NCI-H146 treated with DMSO at 0.1 percent for 48 hours (cell line): Measurements from ENCODE around the gene MAPKAPK3.

Experiments
- DNase-seq: peaks from one replicate; lab custom pipeline; 2025; ENCODE audit not compliant: unreplicated experiment; lab: John Stamatoyannopoulos, UW

The MAPKAPK3 gene

GRCh38 chr3:50617096-50617791 is at the start of gene MAPKAPK3:
Gene MAPKAPK3 (plus strand): TSS chr3:50617151. CDS start chr3:50617566, 415 bp downstream.
- peak; percentile 43 for DNase-seq

DNA sequence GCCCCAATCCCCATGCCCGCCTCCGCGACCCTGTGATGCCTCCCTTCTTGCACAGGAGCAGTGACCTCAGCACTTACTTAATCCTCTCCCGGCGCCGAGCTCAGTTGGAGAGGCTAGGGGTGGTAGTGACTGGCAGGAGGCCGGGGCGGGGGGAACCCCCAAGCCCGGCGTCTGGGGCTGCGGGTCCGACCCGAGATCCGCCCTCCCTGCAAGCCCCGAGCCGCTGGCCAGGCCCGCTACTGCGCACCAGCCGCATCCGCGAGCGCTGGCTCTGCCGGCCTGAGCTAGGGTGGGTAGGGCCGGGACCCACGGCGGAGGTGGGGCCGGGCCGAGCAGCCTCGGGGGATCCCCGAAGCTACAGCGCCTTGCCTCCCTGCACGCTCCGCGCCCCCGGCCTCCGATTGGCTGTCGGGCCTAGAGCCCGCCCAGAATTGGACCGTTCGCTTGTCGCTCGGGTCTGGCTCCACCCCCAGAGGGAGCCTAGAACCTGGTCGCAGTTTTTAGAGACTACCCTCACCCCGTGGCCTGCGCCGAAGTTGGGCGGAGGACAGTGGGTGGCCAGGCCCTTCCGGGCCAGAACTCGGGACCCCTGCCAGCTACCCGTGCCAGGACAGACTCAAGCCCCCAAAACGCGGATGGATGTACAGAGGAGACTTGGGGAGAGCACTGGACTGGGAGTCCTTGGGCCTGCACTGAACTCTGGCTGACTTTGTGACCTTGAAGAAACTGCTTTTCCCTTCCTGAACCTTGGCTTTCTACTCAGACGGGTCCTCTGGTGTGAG is 49.4 kb upstream of the MAPKAPK3 start, which contains the start of gene C3orf18:
TSS of gene C3orf18 (minus strand) at position 362 of the 782 bp plus-strand sequence. CDS start 2,048 bp downstream, outside the sequence.
- DNase-seq, result peak; percentile 25

DNA sequence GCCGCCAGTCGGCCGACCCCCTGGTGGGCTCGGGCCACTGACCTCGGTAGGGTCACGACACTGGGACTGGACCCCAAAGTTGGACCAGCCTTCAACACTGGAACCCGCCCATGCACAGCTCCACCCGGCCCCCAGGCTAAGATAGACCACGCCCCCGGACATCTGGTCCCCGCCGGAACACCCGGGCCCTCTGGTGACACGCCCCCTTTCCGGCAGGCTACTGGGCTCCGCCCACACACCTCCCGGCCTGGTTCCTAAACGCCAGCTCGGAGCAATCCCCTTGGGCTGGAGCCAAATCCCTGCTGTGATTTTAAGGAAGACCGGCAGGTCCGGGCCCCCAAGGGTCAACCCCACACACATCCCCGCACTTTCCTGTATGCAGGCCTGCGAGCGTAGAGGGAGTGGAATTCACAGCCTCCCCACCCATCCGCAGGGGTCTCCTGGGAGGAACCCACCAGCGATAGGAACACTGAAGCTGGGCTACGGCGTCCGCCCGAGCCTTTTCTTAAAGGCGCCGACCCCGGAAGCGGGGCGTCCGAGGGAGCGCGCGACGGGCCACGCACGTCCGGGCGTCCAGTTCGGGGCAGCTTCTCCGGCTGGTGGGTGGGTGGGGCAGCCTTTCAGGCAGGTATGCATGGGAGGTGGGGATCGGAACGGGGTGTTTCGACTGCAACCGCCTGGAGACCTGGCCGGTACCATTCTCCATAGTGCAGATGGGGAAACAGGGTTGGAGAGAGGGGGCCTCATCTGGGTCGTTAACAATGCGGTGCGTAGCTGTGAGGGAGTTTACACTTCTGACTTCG is 47.8 kb upstream of the MAPKAPK3 start, which contains the start of gene HEMK1:
TSS of gene HEMK1 (plus strand) at position 576 of the 803 bp plus-strand sequence. CDS start 1,583 bp downstream, outside the sequence.
- DNase-seq, result peak; percentile 71

DNA sequence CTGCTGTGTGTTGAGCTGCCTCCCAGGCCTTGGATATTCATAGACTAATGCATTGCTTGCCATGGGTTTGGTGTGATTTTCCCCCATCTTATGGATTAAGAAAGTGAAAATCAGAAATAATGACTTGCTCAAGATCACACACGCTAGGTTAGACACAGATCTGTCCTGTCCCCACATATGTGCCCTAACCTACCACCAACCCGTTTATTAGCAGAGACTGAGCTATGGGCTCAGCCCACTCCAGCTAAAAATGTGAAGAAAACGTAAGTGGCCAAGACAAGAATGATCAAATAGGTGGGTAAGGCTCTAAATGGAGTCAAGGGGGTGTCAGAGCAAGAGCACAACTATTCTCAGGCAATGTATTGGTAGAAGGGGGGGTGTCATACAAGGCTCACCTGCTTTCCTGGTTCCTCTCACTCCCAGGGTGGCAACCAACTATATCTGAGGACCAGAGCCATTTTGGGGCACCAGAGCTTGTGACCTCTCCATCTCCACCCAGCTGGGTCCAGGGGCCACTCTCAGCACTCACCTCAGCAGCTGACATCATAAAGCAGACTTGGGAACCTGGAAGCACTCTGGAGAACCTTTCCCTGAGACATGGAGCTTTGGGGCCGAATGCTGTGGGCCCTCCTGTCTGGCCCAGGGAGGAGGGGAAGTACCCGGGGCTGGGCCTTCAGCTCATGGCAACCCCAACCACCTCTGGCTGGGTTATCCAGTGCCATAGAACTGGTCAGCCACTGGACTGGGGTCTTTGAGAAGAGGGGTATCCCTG is 46.3 kb upstream of the MAPKAPK3 start:
- DNase-seq, result no peak

DNA sequence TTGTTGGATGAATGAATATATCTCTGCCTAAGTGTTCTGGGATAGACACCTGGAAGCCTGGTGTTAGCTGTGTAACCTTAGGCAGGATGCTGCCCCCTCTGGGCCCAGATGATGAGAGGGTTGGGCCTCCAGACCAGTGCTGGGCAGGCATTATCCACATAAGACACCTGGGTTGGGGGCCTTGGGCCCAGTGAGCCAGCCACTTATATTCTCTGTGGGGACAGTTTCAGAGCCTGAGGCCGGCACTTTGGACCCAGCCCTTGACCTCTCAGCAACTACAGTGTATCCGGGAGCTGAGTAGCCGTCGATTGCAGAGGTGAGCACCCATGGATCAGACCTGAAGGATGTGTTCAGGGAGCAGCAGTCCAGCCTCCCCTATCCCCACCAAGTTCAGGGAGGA is 45.5 kb upstream of the MAPKAPK3 start:
- DNase-seq, result no peak

- no peak for DNase-seq
These were observed 44.8 kb upstream of the MAPKAPK3 start for GRCh38 chr3:50572158-50572557.

- DNase-seq, result no peak
These were observed 44.1 kb upstream of the MAPKAPK3 start for GRCh38 chr3:50572801-50573371.

DNA sequence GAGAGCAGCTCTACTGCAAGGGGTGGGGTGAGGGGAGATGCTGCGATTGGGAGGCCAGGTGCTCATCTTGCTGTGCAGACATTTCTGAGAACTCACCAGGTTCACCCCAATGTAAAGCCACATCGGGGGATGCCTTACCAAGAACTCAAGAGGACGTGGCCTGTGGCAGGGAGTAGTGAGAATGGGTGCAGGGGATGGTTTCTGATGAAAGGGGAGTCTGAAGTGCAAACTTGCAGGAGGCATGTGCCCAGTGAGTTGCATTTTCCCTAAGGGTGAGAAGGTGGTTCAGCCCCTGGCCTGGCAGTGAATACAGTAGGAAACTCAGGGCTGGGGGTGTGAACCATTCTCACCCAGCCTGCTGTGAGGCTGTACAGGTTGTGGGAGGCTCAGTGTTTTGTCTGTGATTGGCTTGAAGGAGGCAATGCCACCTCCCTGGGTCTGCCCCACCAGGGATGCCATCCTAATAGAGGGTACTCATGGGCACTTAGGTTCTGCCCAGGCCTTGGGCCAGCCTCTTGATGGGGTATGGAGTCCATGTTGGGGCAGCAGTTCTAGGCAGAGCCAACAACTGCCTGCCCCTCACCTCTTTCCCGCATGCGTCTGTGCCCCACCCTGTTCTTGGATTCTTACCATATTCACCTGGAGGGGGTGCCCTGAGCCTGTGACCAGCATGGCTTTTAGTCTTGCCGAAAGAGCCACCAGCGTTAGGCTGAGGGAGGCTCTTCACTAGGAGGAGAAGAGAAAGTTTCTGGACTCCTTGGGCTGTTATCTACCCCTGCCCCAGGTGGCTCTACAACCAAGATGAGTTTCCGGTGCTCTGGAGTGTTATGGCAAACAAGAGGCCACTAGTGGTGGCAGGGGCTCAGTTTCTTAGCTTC is 43.1 kb upstream of the MAPKAPK3 start:
- no peak for DNase-seq

- no peak for DNase-seq
These were observed 42.5 kb upstream of the MAPKAPK3 start for GRCh38 chr3:50574444-50574831.

DNA sequence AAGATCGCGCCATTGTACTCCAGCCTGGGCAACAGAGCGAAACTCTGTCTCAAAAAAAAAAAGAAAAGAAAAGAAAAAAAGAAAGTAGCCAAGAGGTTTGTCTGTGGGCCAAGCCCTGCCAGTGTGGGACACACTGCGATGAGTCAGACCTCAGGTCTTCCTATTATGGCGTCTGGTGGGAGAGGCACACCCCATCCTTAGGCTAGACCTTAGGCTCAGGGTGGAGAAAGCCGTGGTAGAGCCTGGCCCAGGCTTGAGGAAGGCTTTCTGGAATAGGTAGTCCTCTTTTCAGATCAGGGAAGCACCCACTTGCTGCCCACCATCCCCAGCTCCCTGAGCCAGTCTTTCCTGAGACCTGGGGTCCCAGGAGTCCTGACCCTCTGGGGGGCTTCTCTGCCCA is 41.6 kb upstream of the MAPKAPK3 start:
- no peak for DNase-seq

GRCh38 chr3:50577348-50577747 is 39.6 kb upstream of the MAPKAPK3 start:
- DNase-seq, result no peak

DNA sequence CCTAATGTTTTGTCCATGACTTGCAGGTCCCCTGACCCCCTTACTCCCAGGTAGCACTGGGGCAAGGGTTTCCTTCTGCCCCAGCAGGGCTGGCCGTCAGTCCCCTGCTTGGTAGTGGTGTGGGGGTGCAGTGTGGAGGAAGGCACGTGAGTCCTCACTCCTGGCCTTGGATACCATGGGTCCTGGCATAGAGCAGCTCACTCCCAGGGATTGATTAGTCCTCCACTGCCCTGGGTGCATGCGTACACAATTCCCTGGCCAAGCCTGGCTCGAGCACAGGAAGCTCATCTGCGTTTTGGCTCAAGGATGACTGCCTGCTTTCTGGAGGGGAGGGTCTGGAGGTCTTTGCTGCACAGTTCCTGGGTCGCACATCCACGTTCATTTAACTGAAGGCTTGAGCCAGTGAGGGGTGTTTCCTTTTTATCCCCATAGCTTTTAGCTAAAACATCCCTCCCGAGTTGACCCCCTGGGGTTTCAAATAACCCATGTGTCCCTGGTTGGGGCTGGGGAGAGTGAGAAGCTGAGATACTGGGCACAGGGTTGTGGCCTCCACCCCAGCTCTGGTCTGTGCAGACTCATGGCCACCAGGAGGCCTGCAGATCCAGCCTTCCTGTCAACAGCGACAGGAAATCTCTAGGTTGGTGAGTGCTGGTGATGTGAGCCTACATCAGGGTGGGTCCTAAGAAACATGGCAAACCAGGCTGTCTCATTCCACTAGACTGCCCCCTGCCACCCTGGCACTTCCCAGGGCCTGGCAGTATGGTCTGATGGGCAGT is 36.1 kb upstream of the MAPKAPK3 start:
- no peak for DNase-seq

DNA sequence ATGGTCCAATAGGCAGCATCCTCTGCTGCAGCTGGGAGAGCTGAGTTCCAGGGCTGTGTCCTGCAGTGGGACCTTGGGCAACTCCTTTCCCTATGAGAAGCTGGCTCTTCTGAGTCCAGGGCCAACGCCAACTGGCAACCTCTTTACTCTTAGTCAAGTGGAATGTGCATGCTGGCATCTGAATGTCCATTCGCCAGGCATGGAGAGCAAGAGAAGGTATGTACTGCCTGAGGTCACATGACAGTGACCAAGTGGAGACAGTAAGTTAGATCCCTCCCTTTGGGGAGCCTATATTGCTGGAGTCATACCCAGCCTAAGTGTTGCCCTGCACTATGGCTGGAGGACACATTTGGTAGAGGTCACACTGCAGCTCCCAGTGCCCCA is 35.5 kb upstream of the MAPKAPK3 start:
- no peak for DNase-seq

DNA sequence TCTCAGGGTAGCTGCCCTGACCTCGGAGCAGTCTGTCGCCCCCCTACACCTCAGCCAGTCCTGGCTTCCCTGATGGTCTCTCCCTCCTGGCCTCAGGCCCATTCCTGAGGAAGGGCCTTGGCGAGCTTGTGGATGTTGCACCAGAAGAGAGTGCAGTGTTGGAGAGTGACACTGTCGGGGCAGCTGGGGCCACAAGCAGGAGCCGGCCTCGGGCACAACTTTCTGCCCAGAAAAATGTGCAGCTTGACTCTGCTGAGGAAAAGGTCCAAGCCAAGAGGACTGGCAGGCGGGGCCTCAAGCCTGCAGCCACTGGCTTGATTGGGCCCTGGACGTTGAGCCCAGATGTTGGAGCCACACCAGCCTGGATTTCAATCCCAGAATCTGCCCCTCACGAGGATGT is 34.9 kb upstream of the MAPKAPK3 start:
- no peak for DNase-seq

- no peak for DNase-seq
These were observed 33.1 kb upstream of the MAPKAPK3 start for GRCh38 chr3:50583897-50584296.

DNA sequence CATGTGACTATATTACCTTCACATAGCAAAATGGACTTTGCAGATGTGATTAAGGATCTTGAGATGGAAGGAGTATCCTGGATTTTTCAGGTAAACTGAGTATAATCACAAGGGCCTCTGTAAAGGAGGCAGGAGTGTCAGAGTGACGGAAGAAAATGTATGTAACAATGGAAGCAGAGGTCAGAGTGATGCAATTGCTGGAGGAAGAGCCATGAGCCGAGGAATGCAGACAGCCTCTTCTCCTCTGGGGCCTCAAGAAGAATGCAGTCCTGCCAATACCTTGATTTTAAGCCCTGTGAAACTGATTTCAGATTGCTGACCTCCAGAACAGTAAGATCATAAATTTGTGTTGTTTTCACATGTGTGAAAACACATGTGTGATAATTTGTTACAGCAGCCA is 32.6 kb upstream of the MAPKAPK3 start:
- DNase-seq, result no peak

GRCh38 chr3:50585919-50586762 is 30.8 kb upstream of the MAPKAPK3 start:
- no peak for DNase-seq

GRCh38 chr3:50586763-50587070 is 30.2 kb upstream of the MAPKAPK3 start:
- DNase-seq, result no peak
